Endothelial cell of umbilical vein (primary cell): ENCODE measurements around the gene NAV2. TPM values are rescaled to one million over a fixed set of nuclear protein-coding genes. Genes with fewer than 3 reads are reported as not detected.

ENCODE experiments used
- BruUV-seq: library from RNA; stranded (reverse); fragments of 400-500 nt; replicated peaks from 2 replicates; lab custom pipeline; 2021; lab: Mats Ljungman, UMichigan
- CTCF ChIA-PET: fragments of 300-600, 350-600 bp; sonication (Branson Sonifier 250); formaldehyde crosslinking; loops from one replicate; lab custom pipeline; 2021; ENCODE audit warnings: antibody characterized with exemption, inconsistent platforms; lab: Charles Lee
- POLR2A ChIA-PET: fragments of 300-600, 350-600 bp; sonication (Branson Sonifier 250); formaldehyde crosslinking; loops from one replicate; lab custom pipeline; 2021; ENCODE audit warnings: antibody characterized with exemption, inconsistent platforms; lab: Charles Lee
- DNase-seq: peaks from one replicate; pipeline ENCODE4 v3.0.0-alpha.2; 2011; ENCODE audit warnings: low read depth, low spot score
- FAIRE-seq: peaks from 2 replicates; lab custom pipeline; 2011; peaks lifted over from hg19 to GRCh38; lab: Jason Lieb, UNC
- H2AFZ ChIP-seq: 2 replicates; pipeline ENCODE4 v1.6.0; 2012; ENCODE audit warnings: low read depth, low read length, control low read depth, inconsistent platforms
- H3K27ac ChIP-seq: 2 replicates; pipeline ENCODE4 v1.5.1; 2011; ENCODE audit warnings: low read depth, mild to moderate bottlenecking, control low read depth, low read length, moderate library complexity; ENCODE audit not compliant: insufficient read depth
- H3K27me3 ChIP-seq, 2 experiments: 2 replicates each; pipeline versions ENCODE4 v1.6.0 to v1.6.1; 2011; ENCODE audit warnings: low read length in 2 of 2, mixed read lengths in 1 of 2; ENCODE audit not compliant: control insufficient read depth in 2 of 2, insufficient read depth in 2 of 2
- H3K36me3 ChIP-seq, 2 experiments: 2 replicates in 1 of 2; 3 replicates in 1 of 2; pipeline ENCODE4 v1.5.1; 2011; ENCODE audit warnings: low read length in 2 of 2, mild to moderate bottlenecking in 1 of 2, moderate library complexity in 1 of 2; ENCODE audit not compliant: control insufficient read depth in 2 of 2, insufficient read depth in 2 of 2; ENCODE audit errors: extremely low read depth in 1 of 2
- H3K4me1 ChIP-seq: 3 replicates; pipeline ENCODE4 v1.5.1; 2011; ENCODE audit warnings: mild to moderate bottlenecking, low read length; ENCODE audit not compliant: control insufficient read depth, insufficient read depth; ENCODE audit errors: extremely low read depth
- H3K4me2 ChIP-seq: 2 replicates; pipeline ENCODE4 v1.6.1; 2011; ENCODE audit warnings: low read length, control low read depth, mixed read lengths; ENCODE audit not compliant: insufficient read depth
- H3K4me3 ChIP-seq, 3 experiments: fragments of 200-600 bp in 1 of 3; sonication (generic), shearing (Covaris generic) in 1 of 3; replicated peaks in 1 of 3; 2 replicates each; pipeline ENCODE4 v1.5.1; 2011 to 2016; ENCODE audit warnings: control low read depth in 3 of 3, low read length in 3 of 3, mild to moderate bottlenecking in 2 of 3, inconsistent platforms in 1 of 3, low read depth in 1 of 3, moderate library complexity in 1 of 3; ENCODE audit not compliant: insufficient read depth in 1 of 3
- H3K79me2 ChIP-seq: 2 replicates; pipeline ENCODE4 v1.6.0; 2012; ENCODE audit warnings: low read length, inconsistent platforms; ENCODE audit not compliant: control insufficient read depth, insufficient read depth
- H3K9ac ChIP-seq: replicated peaks from 2 replicates; pipeline ENCODE3; 2011; ENCODE audit warnings: low read length, control low read depth; ENCODE audit not compliant: insufficient read depth; ENCODE audit errors: extremely low read depth
- H3K9me1 ChIP-seq: replicated peaks from 3 replicates; pipeline ENCODE4 v1.6.0; 2011; ENCODE audit warnings: mild to moderate bottlenecking, low read length; ENCODE audit not compliant: control insufficient read depth, insufficient read depth; ENCODE audit errors: extremely low read depth
- H3K9me3 ChIP-seq: replicated peaks from 2 replicates; pipeline ENCODE4 v1.5.1; 2012; ENCODE audit warnings: low read length, inconsistent platforms; ENCODE audit not compliant: control insufficient read depth, insufficient read depth
- H4K20me1 ChIP-seq: replicated peaks from 2 replicates; pipeline ENCODE3; 2011; ENCODE audit warnings: mild to moderate bottlenecking, low read length; ENCODE audit not compliant: control insufficient read depth, insufficient read depth; ENCODE audit errors: extremely low read depth
- EZH2 ChIP-seq: IDR thresholded peaks from 2 replicates; pipeline ENCODE4 v1.6.1; 2012; ENCODE audit warnings: borderline replicate concordance, low read depth, mild to moderate bottlenecking, moderate library complexity, low read length, inconsistent platforms; ENCODE audit not compliant: severe bottlenecking
- FOS ChIP-seq: IDR thresholded peaks from 2 replicates; pipeline ENCODE4 v1.6.1; 2011; ENCODE audit warnings: mild to moderate bottlenecking, low read length, moderate library complexity, borderline replicate concordance; ENCODE audit not compliant: insufficient read depth
- GATA2 ChIP-seq: IDR thresholded peaks from 2 replicates; pipeline ENCODE4 v1.7.0; 2011; ENCODE audit warnings: low read depth, mild to moderate bottlenecking, moderate library complexity, mixed read lengths, low read length; ENCODE audit not compliant: insufficient read length, insufficient read depth
- JUN ChIP-seq: IDR thresholded peaks from 2 replicates; pipeline ENCODE4 v1.6.1; 2011; ENCODE audit warnings: borderline replicate concordance, low read depth; ENCODE audit not compliant: insufficient read length, insufficient read depth
- MYC ChIP-seq: IDR thresholded peaks from one replicate; pipeline ENCODE4 v1.6.1; 2011; ENCODE audit warnings: mild to moderate bottlenecking, low read depth, low read length
- POLR2A ChIP-seq: IDR thresholded peaks from 2 replicates; pipeline ENCODE4 v1.6.1; 2012; ENCODE audit warnings: low read depth, mild to moderate bottlenecking, control low read depth, low read length
- POLR2AphosphoS5 ChIP-seq: IDR thresholded peaks from 2 replicates; pipeline ENCODE4 v1.6.1; 2012; ENCODE audit warnings: low read depth, mild to moderate bottlenecking, control low read depth, low read length, moderate library complexity; ENCODE audit not compliant: insufficient read depth
- dilution Hi-C: fragments of 300-500 bp; cut with MboI; formaldehyde crosslinking; loops from one replicate; pipeline ENCODE4 v1.15.0; 2019; ENCODE audit warnings: low sequenced_read_pairs; ENCODE audit not compliant: extremely low pct_ligation_motif_present
- intact Hi-C: fragments of 100-400 bp; cut with micrococcal nuclease; formaldehyde crosslinking; loops from one replicate; pipeline ENCODE4 v1.10.0; 2022
- polyA plus RNA-seq, 4 experiments: library from polyadenylated mRNA; depleted of rRNA in 3 of 4; stranded (reverse) in 3 of 4; unstranded in 1 of 4; fragments of >200 nt; gene quantifications; 2 replicates each; pipeline versions ENCODE4 v1.2.1 to v1.2.3, GENCODE V29; 2011 to 2012; ENCODE audit warnings: missing spikeins in 1 of 4
- total RNA-seq: library from RNA; stranded (reverse); gene quantifications from 2 replicates; pipeline ENCODE4 v1.2.3, GENCODE V29; 2021
- TF ChIP-seq, protein P1 (sequence below), 2 donors: IDR thresholded peaks; 1 replicate in 1 of 2; 2 replicates in 1 of 2; pipeline ENCODE4 v1.5.1; 2011; ENCODE audit warnings: low read length in 2 of 2, mild to moderate bottlenecking in 2 of 2, moderate library complexity in 2 of 2, control low read depth in 1 of 2, inconsistent platforms in 1 of 2, low read depth in 1 of 2; ENCODE audit not compliant: insufficient read depth in 1 of 2; ENCODE audit errors: extremely low read depth in 1 of 2
- TF ChIP-seq, protein P2 (sequence below): IDR thresholded peaks from 2 replicates; pipeline ENCODE4 v1.6.1; 2011; ENCODE audit not compliant: insufficient read depth, insufficient read length

NAV2 gene
- total and polyA plus RNA-seq, 2 donors (not counting 3 experiments of a cell fraction or from before 2014, with no cell fraction given): 10.9 to 68.0 TPM

GRCh38 chr11:19696904-19697303, 15.7 kb upstream of the NAV2 start:
- ChIA-PET POLR2A (no interaction called here), CTCF (no interaction called here)
- no peak overlapping the region for H3K4me2 ChIP-seq
- H3K4me3 ChIP-seq: no peak overlapping the region
- H4K20me1 ChIP-seq: no peaks in the 10 kb centered on the region
- H3K27ac ChIP-seq: no peak overlapping the region
- intact Hi-C loops (no loop called here), dilution Hi-C loops (no loop called here)
- H2AFZ ChIP-seq: no peak overlapping the region
- DNase-seq (no peak), FAIRE-seq (no peak)
- no peaks in the 10 kb centered on the region for H3K36me3 ChIP-seq
- no peaks in the 10 kb centered on the region for H3K4me1 ChIP-seq
- no TSS peak for BruUV-seq
- H3K27me3 ChIP-seq: no peaks in the 10 kb centered on the region
- no peaks in the 10 kb centered on the region for H3K79me2 ChIP-seq
- no peaks in the 10 kb centered on the region for H3K9me1 ChIP-seq
- H3K9me3 ChIP-seq: no peaks in the 10 kb centered on the region
- no peak for TF ChIP-seq JUN
- no peak for TF ChIP-seq GATA2
- TF ChIP-seq POLR2A: no peak
- no peak for TF ChIP-seq POLR2AphosphoS5
- no peak for TF ChIP-seq MYC
- TF ChIP-seq, protein P1, sequence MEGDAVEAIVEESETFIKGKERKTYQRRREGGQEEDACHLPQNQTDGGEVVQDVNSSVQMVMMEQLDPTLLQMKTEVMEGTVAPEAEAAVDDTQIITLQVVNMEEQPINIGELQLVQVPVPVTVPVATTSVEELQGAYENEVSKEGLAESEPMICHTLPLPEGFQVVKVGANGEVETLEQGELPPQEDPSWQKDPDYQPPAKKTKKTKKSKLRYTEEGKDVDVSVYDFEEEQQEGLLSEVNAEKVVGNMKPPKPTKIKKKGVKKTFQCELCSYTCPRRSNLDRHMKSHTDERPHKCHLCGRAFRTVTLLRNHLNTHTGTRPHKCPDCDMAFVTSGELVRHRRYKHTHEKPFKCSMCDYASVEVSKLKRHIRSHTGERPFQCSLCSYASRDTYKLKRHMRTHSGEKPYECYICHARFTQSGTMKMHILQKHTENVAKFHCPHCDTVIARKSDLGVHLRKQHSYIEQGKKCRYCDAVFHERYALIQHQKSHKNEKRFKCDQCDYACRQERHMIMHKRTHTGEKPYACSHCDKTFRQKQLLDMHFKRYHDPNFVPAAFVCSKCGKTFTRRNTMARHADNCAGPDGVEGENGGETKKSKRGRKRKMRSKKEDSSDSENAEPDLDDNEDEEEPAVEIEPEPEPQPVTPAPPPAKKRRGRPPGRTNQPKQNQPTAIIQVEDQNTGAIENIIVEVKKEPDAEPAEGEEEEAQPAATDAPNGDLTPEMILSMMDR (IDR thresholded peaks at IDR 0.05; ENCODE audit: extremely low read depth in 1 of 2, insufficient read depth in 1 of 2, low read depth in 1 of 2, low read length in 2 of 2): no peak
- no peak for TF ChIP-seq FOS
- TF ChIP-seq, protein P2, sequence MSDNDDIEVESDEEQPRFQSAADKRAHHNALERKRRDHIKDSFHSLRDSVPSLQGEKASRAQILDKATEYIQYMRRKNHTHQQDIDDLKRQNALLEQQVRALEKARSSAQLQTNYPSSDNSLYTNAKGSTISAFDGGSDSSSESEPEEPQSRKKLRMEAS: no peak
- TF ChIP-seq EZH2: no peak
- no peak overlapping the region for H3K9ac ChIP-seq
